ENCODE data around the gene DNAH11.

GRCh38 chr7:21939136-21939857 lies 396.5 kb downstream of the DNAH11 start:
- no peak for TF ChIP-seq CTCF (IDR thresholded peaks at IDR 0.05)
- TF ChIP-seq POLR2A (IDR thresholded peaks at IDR 0.05), result no peak
- no peak for TF ChIP-seq POLR2AphosphoS5 (IDR thresholded peaks at IDR 0.05)

Measured in prostate gland (tissue), 2 donors.